GM19351 (cell line): ENCODE measurements around the gene ACTL6A.

Experiments used
- ATAC-seq: cut with Tn5 transposase; IDR thresholded peaks from one replicate; pipeline ENCODE4 v1.9.1; 2021; ENCODE audit warnings: mild to moderate bottlenecking, moderate library complexity; ENCODE audit not compliant: unreplicated experiment

The ACTL6A gene

DNA sequence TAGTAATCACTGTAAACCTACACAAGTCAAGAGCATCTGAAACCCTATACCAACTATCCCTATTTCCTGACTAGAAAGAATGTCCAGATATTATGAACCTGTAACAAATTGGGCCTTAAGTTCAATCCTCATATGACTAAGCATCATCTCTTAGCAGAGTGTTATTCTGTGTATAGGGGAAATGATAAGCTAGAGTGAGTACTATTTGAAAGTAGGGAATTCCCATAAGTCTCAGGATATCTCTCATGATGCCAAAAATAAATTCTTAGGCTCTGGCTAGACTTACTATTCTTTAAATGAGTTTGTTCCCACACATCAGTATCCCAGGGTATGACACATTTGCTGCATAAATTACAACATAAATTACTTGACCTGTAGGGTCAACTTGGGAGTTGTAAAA is 26.4 kb downstream of the ACTL6A start:
- ATAC-seq: no peak

DNA sequence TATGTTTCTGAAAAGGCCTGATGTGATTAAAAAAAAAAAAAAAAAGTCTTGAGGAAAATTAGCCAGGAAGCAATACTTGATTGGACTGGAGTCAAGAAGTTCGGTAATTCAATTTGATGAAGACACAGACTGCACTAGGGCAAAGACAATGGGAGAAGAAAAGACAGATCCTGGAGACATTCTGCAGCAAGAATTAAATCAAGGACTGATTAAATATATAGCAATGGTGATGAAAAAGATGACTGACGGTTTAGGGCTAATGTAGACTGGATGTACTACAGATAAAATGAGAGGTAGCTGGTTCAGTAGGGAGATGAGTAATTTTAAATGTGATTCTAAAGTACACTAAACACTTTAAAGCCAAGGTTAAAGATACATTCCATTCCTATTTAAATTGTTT is 27.9 kb downstream of the ACTL6A start:
- no peak for ATAC-seq

DNA sequence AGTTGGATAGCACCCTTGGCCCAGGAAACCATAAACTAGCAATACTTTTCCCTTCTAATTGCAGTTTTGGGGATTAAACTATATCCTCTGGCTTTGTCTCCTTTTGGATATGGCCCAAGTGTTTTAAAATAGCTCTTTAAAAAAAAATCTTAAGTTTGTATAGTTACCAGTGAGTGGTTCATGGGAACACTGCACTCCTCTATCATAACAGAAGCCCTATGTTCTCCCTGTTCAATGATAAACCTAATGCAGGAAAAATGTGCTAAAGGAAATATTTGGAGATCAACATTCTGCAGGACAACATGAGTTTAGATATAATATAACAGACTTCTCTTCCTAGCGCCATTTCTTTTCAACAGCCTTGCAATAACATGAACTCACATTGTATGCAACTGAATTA is 28.6 kb downstream of the ACTL6A start:
- no peak for ATAC-seq

DNA sequence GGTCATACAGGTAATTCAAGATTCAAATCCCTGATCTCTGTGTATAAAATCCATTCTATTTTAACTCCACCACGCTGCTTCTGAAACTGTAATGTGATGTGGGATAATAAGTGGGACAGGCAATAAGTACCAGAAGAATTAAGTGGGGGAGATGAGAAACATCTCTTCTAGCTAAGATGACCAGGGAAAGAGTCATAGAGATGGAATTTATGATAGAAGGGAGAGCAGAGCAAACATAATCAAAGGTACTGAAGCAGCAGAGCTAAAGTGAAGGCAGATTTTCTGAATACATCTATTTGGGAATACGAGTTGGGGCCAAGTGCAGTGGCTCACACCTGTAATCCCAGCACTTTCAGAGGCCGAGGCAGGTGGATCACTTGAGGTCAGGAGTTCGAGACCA is 36.8 kb downstream of the ACTL6A start:
- no peak for ATAC-seq

DNA sequence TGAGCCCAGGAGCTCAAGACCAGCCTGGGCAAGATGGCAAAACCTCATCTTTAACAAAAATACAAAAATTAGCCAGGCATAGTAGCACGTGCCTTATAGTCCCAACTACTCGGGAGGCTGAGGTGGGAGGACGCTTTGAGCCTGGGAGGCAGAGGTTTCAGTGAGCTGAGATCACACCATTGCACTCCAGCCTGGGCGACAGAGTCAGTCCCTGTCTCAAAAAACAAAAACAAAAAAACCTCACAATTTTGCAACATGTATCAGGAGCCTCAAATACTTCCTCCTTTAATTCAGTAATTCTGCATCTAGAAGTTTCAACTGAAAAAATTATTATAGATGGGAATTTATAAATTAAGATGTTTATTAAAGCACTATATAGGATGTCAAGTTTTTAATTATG is 40.6 kb downstream of the ACTL6A start:
- ATAC-seq: no peak

DNA sequence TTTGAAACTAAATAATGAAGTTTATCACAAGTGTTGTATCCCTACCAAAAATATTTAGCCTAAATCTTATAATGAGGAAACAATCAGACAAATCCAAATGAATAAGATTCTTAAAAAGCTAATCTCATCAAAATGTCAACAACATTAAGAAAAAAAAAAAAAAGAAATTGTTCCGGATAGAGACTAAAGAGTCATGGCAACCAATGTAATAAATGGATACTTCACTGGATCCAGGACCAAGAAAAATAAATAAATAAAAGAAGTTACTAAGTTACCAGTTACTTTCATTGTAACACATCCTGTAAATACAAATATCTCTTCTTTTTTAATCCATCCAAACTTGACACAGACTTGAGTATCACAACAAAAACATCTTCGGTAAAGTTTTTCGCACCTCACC is 41.1 kb downstream of the ACTL6A start:
- no peak for ATAC-seq

DNA sequence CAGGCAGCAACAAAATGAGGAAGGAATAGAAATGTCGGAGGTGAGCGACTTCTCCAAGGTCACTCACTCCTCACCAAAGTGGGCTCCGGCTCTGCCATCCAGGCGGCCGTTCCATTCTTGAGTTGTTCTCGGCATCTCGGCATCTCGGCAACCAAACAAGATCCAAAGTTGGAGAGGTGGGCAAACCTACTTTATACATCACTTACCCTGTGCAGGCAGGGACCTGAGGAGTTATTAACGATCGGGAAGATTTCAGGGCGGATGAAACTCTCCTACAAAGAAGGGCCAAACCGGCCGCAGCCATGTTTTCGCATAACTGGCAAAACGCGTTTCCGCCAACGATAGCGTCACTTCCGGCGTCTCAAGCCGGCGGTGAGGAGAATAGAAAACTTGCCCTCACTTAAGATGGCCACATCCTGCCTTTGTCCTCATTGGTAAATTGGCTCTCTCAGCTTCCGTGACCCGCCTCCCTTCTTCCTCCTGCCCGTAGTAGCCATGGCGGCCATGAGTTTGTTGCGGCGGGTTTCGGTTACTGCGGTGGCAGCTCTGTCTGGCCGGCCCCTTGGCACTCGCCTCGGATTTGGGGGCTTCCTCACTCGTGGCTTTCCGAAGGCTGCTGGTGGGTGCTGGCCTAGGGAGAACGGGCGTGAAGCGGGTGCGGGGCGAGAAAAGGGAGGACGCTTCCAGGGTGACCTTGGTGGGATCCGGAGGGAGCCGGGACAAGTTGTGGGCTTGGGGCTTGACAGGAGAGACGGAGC is 41.8 kb downstream of the ACTL6A start, which contains the start of the genes MRPL47 and NDUFB5:
MRPL47 (minus strand) TSS at position 318 of the 758 bp plus-strand sequence; CDS start at position 304, 14 bp downstream.
NDUFB5 (plus strand) TSS at position 474 of the 758 bp plus-strand sequence; CDS start at position 496, 22 bp downstream.
- ATAC-seq: peak; percentile 88

DNA sequence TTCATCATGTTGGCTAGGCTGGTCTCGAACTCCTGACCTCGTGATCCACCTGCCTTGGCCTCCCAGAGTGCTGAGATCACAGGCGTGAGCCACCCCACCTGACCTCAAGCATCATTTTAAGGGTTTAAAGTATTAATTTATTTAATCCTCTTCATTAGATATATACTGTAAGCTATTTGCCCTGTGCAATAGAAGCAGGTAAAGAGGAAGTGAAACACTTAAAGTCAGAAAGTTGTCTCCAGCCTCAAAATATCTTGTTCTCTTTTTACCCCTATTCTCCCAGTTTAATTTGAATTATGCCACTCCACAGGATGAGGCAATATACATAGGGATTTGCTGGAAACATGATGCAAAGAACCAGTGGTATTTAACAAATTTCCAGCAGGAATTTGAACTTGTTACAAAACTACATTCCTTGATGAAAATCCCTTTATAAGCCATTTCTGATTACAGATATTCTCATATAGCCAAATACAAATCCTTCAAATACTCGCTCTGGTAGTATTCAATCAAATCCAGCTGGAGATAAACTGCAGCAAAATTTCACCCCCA is 43.9 kb downstream of the ACTL6A start:
- ATAC-seq: peak; percentile 20

DNA sequence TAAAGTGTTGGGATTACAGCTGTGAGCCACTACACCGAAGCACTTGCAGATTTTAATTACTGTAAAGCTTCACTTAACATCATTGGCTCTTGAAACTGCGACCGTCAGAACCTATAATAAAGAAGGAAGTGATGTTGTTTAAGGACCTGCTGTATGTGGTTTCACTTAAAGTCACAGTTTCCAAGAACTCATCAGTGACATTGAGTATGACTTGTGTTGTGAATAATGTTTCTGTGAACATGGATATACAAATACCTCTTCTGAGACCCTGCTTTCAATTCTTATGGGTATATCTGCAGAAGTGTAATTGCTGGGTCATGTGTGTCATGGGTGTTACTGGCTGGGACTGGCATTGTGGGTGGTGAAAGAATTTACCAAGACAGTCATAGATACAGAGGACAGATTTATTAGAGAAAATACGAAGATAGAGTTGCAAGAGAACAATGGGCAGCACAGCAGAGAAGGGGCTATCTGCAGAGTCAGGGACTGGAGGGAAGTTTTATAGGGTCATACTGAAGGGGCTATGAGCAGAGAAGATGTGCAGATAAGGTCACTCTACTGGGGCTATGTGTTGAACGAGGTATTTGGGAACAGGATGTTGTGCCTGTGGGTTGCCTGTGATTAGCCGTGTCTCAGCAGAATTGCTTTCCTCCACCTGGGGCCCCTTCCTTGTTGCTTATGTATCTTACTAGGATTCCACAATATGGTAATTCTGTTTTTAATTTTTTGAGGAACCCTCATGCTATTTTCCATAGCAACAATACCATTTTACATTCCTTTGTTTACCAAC is 46.4 kb downstream of the ACTL6A start:
- ATAC-seq: peak; percentile 68

DNA sequence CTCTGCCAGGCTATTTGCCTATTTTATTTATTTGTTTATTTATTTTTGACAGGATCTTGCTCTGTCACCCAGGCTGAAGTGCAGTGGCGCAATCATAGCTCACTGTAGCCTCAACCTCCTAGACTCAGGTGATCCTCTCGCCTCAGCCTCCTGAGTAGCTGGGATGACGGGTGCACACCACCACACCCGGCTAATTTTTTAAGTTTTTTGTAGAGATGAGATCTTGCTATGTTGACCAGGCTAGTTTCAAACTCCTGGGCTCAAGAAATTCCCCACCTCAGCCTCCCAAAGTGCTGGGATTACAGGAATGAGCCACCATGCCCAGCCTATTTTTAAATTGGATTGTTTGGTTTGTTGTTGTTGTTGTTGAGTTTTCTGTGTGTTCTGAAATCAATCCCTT is 47.3 kb downstream of the ACTL6A start:
- ATAC-seq: no peak

DNA sequence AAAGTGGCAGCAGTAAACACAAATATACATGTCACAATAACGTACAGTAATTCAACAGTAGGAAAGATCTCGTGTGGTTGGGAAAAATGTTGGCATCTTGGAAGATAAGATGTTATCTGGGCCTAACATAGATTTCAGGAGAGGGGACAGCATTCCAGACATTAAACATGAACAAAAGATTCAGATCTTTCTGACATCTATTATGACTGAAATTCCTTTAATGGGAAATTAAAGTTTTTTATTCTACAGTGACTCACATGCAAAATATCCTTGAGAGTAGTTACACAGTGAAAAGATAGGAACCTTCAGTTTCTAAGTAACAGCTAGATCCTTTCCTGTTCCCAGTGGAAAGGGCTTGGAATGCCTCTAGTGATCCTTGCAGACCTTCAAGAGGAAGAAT is 51.1 kb downstream of the ACTL6A start:
- no peak for ATAC-seq

DNA sequence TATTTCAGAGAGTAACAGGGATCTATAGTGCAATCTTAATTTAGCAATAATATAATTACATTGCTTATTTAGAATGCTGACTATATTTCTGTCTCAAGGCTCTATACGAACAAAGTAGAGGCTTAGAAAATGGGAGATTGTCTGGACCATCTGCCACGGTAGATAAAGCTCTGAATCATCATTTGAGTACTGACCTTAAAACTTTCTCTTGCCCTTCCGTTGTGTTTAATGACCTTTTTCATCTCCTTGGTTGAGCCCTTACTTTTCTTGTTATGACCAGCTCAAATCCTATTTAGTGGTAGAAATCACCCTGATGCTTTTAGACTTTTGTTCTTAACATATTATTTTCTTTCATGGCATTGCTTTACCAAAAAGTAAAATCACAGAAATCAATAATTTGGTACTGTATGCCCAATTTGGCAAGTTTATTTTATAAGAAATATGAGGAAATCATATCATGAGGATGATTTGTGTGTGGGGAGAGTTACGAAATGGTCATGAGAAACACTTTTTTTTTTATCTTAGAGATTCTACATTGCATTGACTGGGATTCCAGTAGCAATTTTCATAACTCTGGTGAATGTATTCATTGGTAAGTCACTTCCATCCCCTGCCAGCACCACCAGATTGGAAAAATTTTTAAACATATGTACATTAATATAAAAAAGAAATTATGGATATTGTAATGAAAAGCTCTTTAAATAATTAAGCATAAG is 52.9 kb downstream of the ACTL6A start:
- no peak for ATAC-seq

DNA sequence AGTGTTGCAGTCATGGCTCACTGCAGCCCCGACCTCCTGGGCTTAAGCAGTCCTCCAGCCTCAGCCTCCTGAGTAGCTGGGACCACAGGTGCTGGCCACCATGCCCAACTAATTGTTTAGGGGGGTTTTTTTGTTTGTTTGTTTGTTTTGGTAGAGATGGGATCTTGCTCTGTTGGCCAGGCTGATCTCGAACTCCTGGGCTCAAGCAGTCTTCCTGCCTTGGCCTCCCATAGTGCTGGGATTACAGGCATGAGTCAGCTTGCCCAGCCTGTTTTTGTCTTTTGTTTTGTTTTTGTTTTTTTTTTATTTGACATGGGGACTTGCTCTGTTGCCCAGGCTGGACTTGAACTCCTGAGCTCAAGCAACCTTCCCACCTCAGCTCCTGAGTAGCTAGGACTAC is 59.3 kb downstream of the ACTL6A start:
- no peak for ATAC-seq

DNA sequence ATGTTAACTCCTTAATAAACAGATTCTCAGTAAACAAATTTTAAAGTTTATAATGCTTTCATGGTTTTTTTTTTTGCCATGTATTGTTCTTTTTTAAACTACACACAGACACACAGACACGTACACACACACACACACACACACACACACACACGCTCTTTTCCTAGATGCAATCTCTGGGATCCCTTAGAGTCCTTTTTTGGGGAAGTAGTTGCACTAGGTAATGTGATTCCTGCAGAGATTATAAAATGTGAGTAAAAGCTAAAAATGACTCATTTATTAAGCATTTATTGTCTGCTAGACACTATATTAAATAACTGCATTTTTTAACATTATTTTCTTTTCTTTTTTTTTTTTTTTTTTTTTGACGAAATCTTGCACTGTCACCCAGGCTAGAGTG is 61.7 kb downstream of the ACTL6A start:
- ATAC-seq: no peak

DNA sequence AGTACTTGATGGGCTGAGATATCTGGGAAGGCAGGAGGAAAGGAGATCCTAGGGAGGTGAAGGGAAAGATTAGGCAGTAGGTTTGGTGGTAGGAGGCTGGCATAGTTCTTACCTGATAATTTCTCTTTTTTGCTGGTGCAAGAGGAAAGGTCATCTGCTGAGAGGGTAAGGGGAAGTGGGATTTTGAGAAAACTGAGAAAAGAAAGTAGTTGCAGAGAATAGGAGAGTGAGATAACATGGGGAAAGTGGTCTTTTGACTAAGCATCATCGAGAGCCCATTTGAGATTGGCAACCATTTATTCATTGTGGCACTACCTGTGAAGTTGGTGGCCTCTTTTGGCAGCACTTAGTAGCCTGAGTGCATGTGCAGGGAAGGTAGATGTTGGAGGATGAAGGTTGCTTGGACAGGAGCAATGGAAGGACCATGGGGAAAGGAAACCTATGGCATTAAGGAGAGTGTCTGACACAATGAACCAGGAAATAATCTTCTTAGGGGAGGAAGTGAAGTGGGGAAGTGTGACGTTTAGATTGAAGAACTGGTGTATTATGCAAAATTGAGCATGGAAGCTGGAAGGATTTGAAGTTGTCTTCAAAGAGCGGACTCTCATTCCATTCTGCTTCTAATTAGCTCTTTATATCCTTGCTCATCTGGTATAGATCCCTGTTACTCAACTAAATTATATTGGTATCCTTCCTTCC is 68.2 kb downstream of the ACTL6A start:
- no peak for ATAC-seq
